WTC11 (cell line): ENCODE results near the gene INSL3.

ENCODE experiments used
- AFF4 ChIP-seq: sonication (generic); formaldehyde crosslinking; IDR thresholded peaks from 2 replicates; pipeline ENCODE4 v1.8.1; 2023; ENCODE audit warnings: mild to moderate bottlenecking, missing genetic modification reagents, borderline replicate concordance
- ATF2 ChIP-seq: sonication (generic); formaldehyde crosslinking; IDR thresholded peaks from 2 replicates; pipeline ENCODE4 v1.8.1; 2022; ENCODE audit warnings: low read depth, missing genetic modification reagents, borderline replicate concordance
- ATF3 ChIP-seq: sonication (generic); formaldehyde crosslinking; conservative IDR thresholded peaks from 2 replicates; pipeline ENCODE4 v1.8.1; 2022; ENCODE audit warnings: mild to moderate bottlenecking, missing genetic modification reagents
- CTCF ChIP-seq: fragments of 200-600 bp; IDR thresholded peaks from 2 replicates; pipeline ENCODE4 v1.8.0; 2022; ENCODE audit warnings: antibody characterized with exemption
- ESRRA ChIP-seq: sonication (generic); formaldehyde crosslinking; IDR thresholded peaks from 2 replicates; pipeline ENCODE4 v1.8.1; 2022; ENCODE audit warnings: mild to moderate bottlenecking, missing genetic modification reagents, borderline replicate concordance
- HMGA2 ChIP-seq: fragments of 250-450 bp; sonication (Bioruptor Pico); IDR thresholded peaks from 2 replicates; pipeline ENCODE4 v1.4.0; 2021; ENCODE audit warnings: mild to moderate bottlenecking, moderate library complexity
- MAX ChIP-seq: sonication (generic); formaldehyde crosslinking; IDR thresholded peaks from 2 replicates; pipeline ENCODE4 v1.8.0; 2022; ENCODE audit warnings: mild to moderate bottlenecking, missing genetic modification reagents
- NR2C2 ChIP-seq: sonication (generic); formaldehyde crosslinking; IDR thresholded peaks from 2 replicates; pipeline ENCODE4 v1.8.0; 2022; ENCODE audit warnings: mild to moderate bottlenecking, missing genetic modification reagents
- USF2 ChIP-seq: sonication (generic); formaldehyde crosslinking; IDR thresholded peaks from 2 replicates; pipeline ENCODE4 v1.8.1; 2023; ENCODE audit warnings: mild to moderate bottlenecking, missing genetic modification reagents, moderate library complexity
- ZBTB21 ChIP-seq: sonication (generic); formaldehyde crosslinking; IDR thresholded peaks from 2 replicates; pipeline ENCODE4 v1.8.1; 2023; ENCODE audit warnings: mild to moderate bottlenecking, missing genetic modification reagents, borderline replicate concordance

- no peak for TF ChIP-seq CTCF
- no peak for TF ChIP-seq MAX (CRISPR knock-in tag)
- no peak for TF ChIP-seq ZBTB21 (CRISPR knock-in tag)
- TF ChIP-seq AFF4 (CRISPR knock-in tag), result no peak
- TF ChIP-seq ATF2 (CRISPR knock-in tag), result no peak
- 0 out of 2 replicates have a peak, but pooled peaks have one; percentile 28 for TF ChIP-seq USF2 (CRISPR knock-in tag)
- TF ChIP-seq HMGA2, result no peak
- no peak for TF ChIP-seq ESRRA (CRISPR knock-in tag)
- no peak for TF ChIP-seq ATF3 (CRISPR knock-in tag)
- TF ChIP-seq NR2C2, result no peak
Observed at GRCh38 chr19:17778968-17779929, 42.1 kb downstream of the INSL3 start.
